HG03097 (cell line): ENCODE data around the gene RPGRIP1L.
"Not testable (repeated sequence)": the region's sequence is repeated elsewhere in the genome, so short reads cannot be mapped to it uniquely, and the experiment has no call there.

Experiments
- ATAC-seq: cut with Tn5 transposase; IDR thresholded peaks from one replicate; pipeline ENCODE4 v1.9.1; 2021; ENCODE audit not compliant: unreplicated experiment, low FRiP score

The RPGRIP1L gene

DNA sequence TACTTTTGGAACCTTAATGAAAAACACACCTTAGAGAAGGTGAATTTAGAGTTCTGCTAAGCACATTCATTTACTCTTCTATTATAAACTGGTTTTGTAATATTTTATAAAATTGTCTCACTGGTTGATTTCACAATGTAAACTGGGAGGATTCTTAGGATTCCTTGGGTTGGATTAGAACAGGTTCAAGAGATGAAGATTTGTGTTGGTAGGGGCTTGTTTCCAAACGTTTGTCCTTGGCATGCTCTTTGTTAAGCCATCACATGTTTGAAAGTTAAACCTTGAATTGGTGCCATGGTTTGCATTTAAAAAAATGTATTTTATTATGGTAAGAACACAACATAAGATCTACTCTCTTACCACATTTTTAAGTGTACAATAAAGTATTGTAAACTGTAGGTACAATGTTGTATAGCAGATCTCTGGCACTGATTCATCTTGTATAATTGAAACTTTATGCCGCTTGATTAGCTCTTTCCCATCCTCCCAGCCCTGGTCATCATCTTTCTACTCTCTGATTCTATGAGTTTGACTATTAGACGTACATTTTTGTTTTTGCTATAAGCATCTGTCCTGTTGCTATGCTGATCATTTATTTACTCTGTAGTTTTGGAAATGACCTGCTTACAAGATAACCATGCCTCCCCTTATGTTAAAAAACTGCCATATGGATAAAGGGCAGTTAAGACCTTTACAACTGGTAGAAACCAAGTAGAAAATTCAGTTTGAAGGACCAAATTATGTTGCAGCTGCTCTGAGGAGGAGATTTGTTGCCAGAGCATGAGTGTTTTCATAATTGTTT, 9.9 kb upstream of the RPGRIP1L start:
- ATAC-seq, result no peak

DNA sequence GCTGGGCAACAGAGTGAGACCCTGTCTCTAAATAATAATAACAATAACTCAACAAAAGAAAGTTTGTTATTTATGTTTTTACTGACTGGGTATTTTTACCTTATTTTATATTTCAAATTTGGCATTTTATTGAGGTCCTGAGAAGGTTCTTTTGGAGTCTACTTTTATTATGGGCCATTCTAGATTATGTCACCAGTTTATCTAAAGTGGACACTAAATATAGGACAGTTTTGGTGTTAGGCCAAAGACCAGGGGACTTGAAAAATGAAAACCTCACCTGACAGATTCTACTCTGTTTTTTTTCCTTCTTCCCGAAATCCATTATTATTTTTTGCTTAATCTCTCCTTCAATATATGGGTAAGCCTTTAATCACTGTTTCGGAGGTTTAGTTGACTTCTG, 8.4 kb upstream of the RPGRIP1L start:
- no peak for ATAC-seq

DNA sequence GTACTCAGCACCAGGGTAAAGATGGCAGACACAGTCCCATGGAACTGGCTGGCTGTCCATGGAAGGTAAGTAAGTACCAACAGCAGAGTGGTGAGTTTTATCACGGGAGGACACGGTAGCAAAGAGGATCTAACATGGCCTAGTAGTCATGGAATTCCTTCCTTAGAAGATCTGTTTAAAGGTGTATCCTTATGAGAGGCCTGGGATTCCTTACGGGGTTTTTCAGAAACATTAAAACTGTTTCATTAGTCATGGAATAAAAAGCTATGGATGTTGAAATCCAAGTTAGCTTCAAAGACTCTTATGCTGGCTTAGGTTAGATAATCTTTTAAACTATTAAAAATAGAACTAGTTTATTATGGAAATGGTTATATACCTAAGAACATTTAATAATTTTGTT, 7.7 kb upstream of the RPGRIP1L start:
- ATAC-seq, result no peak

GRCh38 chr16:53708490-53708889, 4.8 kb upstream of the RPGRIP1L start:
- ATAC-seq, result no peak

- ATAC-seq, result no peak
Observed at GRCh38 chr16:53707671-53708070, 4.0 kb upstream of the RPGRIP1L start.

- no peak for ATAC-seq
Observed at GRCh38 chr16:53704445-53704813, 770 bp upstream of the RPGRIP1L start.

DNA sequence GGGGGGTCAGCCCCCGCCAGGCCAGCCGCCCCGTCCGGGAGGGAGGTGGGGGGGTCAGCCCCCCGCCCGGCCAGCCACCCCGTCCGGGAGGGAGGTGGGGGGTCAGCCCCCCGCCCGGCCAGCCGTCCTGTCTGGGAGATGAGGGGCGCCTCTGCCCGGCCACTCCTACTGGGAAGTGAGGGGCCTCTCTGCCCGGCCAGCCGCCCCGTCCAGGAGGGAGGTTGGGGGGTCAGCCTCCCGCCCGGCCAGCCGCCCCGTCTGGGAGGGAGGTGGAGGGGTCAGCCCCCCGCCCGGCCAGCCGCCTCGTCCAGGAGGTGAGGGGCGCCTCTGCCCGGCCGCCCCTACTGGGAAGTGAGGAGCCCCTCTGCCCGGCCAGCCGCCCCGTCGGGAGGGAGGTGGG, 5.4 kb downstream of the RPGRIP1L start:
- not testable (repeated sequence) for ATAC-seq

GRCh38 chr16:53695070-53695469, 8.6 kb downstream of the RPGRIP1L start:
- ATAC-seq, result no peak

GRCh38 chr16:53693320-53693719, 10.3 kb downstream of the RPGRIP1L start:
- no peak for ATAC-seq

DNA sequence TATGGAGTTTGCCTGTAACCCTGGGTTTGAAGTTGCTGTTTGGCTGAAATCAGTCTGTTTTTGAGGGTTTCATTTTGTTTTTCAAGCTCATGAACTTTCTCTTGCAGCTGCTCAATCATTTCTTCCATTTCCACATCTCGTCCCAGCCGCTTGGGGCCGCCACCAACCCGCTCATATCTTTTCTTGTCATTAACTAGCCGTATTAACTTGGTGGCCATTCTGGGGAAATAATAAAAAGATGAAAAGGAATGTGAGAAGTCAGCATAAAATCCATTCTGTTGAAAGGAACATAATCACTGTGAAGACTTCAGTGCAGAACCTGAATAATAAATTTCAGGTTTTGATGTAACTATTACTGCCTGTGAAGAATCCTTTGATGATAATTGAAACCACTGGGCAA, 11.5 kb downstream of the RPGRIP1L start:
- ATAC-seq, result no peak

- no peak for ATAC-seq
Observed at GRCh38 chr16:53690771-53691170, 12.9 kb downstream of the RPGRIP1L start.

DNA sequence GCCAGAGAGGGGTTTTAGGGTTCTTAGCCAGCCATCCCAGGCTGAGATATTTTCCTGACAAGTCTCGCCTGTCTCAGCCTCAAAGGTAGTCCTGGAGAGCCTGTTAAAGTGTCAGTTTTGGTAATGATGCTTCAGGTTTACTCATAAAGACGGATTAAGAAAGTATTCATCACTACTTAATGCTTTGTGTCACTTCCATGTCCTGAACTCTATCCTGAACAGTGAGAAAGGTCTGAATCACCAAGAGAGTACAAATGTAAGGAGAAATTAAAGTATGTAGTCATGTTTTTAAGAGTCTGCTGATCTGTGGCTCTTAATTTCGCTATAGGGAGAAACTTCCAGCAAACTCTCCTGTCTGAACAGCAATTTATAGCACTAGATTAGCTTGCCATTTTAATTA, 14.0 kb downstream of the RPGRIP1L start:
- no peak for ATAC-seq

- ATAC-seq, result no peak
Observed at GRCh38 chr16:53686710-53687109, 16.9 kb downstream of the RPGRIP1L start.

DNA sequence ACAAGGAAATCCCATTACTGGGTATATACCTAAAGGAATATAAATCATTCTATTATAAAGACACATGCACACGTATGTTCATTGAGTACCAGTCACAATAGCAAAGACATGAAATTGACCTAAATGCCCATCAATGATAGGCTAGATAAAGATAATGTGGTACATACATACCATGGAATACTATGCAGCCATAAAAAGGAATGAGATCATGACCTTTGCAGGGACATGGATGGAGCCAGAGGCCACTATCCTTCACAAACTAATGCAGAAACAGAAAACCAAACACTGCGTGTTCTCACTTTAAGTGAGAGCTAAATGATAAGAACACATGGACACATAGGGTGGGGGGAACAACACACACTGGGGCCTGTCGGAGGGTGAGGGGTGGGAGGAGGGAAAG, 18.3 kb downstream of the RPGRIP1L start:
- not testable (repeated sequence) for ATAC-seq

DNA sequence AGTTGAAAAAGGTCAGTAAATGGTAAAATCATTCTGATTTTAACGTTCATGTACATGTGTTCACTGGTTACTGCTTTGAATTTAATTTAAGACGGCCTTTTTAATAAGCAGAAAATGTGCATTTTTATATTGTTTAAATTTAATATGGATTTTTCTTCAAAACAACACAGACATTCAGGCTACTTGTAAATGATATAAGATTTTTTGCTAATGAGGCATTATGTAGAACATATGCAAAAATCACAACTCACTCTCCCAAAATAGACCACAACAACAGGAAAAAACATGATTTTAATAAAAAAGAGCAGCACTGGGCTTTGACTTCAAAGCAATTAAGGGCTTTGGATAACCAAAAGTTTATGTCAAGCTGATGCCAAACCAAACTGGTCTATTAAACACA, 22.3 kb downstream of the RPGRIP1L start:
- ATAC-seq, result no peak

GRCh38 chr16:53680756-53681155, 22.9 kb downstream of the RPGRIP1L start:
- no peak for ATAC-seq

DNA sequence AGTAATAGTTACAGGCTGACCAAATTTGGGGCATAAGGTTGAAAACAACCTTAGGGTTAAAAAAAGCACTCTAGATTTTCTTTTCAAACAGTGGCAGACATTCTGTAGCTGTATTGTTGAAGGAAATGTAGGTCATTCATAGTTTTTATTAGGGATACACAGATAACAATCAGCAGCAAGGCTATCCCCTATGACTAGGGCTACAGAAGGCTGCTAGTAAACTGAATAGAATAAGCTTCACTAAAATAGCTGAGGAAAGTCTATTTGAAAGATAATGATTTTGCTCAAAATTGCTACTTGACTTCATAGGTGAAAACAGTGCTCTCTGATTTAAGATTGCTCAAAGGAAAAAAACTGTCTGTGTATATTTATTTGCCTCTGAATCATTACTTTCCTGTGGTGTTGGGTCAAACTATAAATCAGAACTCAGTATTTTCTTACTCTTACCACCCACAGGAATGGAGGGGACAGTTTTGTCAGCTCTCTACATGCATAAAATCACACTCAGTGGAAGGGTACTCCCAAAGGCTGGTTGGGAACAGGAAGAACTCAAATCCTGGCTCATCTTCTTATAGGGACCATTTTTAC, 24.8 kb downstream of the RPGRIP1L start:
- ATAC-seq, result no peak

- no peak for ATAC-seq
Observed at GRCh38 chr16:53678155-53678554, 25.5 kb downstream of the RPGRIP1L start.

DNA sequence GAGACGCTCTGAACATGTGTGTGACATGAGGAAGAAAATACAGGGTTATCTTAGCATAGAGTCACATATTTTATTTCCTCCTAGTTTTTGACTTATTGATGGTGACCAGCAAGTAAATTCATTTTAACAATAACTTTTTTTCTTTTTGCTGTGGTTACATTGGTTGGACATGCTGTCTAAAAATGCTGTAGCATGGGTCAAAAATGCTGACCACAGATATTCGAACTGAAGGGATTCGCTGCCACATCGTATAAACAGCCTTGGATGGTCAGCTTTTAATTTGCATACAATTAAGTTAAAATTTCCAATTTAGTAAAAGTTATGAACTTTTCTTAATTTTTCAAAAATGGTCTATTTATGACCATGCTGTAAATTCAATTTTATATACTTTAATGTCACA, 30.5 kb downstream of the RPGRIP1L start:
- ATAC-seq, result no peak

DNA sequence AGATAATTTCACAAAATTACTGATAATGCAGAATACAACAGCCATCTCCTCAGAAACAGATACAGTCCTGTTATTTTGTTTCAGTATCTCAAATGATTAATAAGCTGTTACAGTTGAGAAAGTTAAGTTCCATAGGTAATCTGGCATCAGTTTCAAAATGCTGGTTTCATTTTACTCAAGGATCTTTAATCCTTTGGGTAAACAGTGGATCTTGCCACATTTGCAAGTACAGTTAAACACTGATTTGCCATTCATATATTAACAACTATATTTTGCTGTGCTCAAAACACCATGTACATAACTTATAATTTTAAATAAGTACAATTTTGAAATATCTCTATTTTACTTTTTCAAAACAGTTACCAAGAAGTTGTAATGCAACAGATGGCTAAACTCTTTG, 31.2 kb downstream of the RPGRIP1L start:
- no peak for ATAC-seq

DNA sequence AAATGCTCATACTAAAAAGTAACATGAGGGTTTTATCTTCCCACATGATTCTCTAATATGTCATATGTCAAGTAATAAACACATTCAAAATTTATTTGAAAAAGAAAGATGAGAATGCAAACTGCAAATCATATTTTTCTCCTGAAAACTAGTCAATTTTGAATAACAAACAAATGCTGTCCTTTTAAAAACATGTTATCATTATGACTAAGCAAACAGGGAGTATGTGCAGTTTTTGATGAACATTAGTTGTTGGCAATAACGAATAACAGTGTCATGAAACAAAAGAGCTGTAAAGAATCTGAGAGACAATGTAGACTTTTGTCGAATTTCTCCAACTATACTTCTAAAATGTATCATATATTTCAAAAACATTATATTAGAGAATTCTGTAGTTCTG, 34.8 kb downstream of the RPGRIP1L start:
- ATAC-seq, result no peak

DNA sequence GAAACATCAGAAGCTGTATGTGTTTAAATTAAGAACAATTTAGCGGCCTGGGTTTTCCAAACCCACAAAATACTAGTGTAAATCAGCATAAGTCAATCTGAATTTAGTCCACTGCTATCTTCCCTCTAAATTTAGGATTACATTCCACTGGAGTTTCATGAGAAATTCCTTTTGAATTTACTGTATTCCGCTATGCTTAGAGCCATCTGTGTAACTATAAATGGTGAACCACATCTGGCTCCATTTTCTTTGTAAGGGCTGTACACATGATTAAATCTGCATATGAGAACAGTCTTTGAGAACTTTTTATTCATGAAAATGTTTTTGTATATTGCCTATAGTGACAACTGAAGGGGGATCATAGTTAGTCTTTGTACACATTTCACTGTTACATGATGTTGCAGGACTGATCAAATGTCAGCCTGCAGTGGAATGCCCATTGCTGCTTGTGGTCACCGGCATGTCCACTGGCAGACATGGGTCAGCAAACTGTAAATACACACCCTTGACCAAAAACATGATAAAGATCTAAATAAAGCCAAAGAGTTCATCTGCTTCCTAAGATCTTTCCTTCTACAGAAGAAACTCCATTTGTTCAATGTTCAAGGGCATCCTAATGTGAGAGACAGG, 36.8 kb downstream of the RPGRIP1L start:
- ATAC-seq, result no peak
